Astrocyte (in vitro differentiated cells and primary cell): ENCODE measurements around the gene PTPRM. TPM values are rescaled to one million over a fixed set of nuclear protein-coding genes. Genes with fewer than 3 reads are reported as not detected.

ENCODE experiments used
- DNase-seq: peaks from one replicate; pipeline ENCODE4 v3.0.0-alpha.2; 2010; ENCODE audit warnings: low read depth
- FAIRE-seq: peaks from 2 replicates; lab custom pipeline; 2011; peaks lifted over from hg19 to GRCh38; lab: Jason Lieb, UNC
- H2AFZ ChIP-seq: 2 replicates; pipeline ENCODE4 v1.6.0; 2012; ENCODE audit warnings: low read depth, low read length, inconsistent platforms
- H3K27ac ChIP-seq: 2 replicates; pipeline ENCODE4 v1.5.1; 2011; ENCODE audit warnings: low read depth, low read length, inconsistent platforms
- H3K27me3 ChIP-seq: 2 replicates; pipeline ENCODE4 v1.6.0; 2011; ENCODE audit warnings: low read length, inconsistent platforms; ENCODE audit not compliant: insufficient read depth
- H3K36me3 ChIP-seq: 2 replicates; pipeline ENCODE4 v1.5.1; 2011; ENCODE audit warnings: low read length, inconsistent platforms; ENCODE audit not compliant: insufficient read depth
- H3K4me1 ChIP-seq: 2 replicates; pipeline ENCODE4 v1.5.1; 2011; ENCODE audit warnings: low read length, inconsistent platforms; ENCODE audit not compliant: insufficient read depth
- H3K4me2 ChIP-seq: 2 replicates; pipeline ENCODE4 v1.6.0; 2012; ENCODE audit warnings: low read length, inconsistent platforms
- H3K4me3 ChIP-seq: 2 replicates; pipeline ENCODE4 v1.5.1; 2011; ENCODE audit warnings: low read depth, mild to moderate bottlenecking, low read length, inconsistent platforms; ENCODE audit not compliant: insufficient read depth
- H3K79me2 ChIP-seq: 2 replicates; pipeline ENCODE4 v1.6.0; 2012; ENCODE audit warnings: mild to moderate bottlenecking, low read length, inconsistent platforms; ENCODE audit not compliant: insufficient read depth
- H3K9ac ChIP-seq: 2 replicates; pipeline ENCODE4 v1.6.0; 2012; ENCODE audit warnings: mild to moderate bottlenecking, low read length, inconsistent platforms
- H3K9me3 ChIP-seq: 2 replicates; pipeline ENCODE4 v1.5.1; 2012; ENCODE audit warnings: low read depth, mild to moderate bottlenecking, low read length, inconsistent platforms; ENCODE audit not compliant: insufficient read depth
- H4K20me1 ChIP-seq: 2 replicates; pipeline ENCODE4 v1.6.0; 2012; ENCODE audit warnings: low read length, inconsistent platforms; ENCODE audit not compliant: insufficient read depth
- H3K27ac Mint-ChIP-seq: one replicate; pipeline ENCODE4 v1.8.0; 2021; ENCODE audit warnings: mild to moderate bottlenecking, mixed read lengths; ENCODE audit not compliant: unreplicated experiment
- H3K27me3 Mint-ChIP-seq: one replicate; pipeline ENCODE4 v1.8.0; 2021; ENCODE audit warnings: low read depth, mixed read lengths; ENCODE audit not compliant: unreplicated experiment
- H3K36me3 Mint-ChIP-seq: one replicate; pipeline ENCODE4 v1.8.0; 2021; ENCODE audit warnings: low read depth, mixed read lengths; ENCODE audit not compliant: unreplicated experiment
- H3K4me1 Mint-ChIP-seq: one replicate; pipeline ENCODE4 v1.8.0; 2021; ENCODE audit warnings: low read depth, mixed read lengths; ENCODE audit not compliant: unreplicated experiment
- H3K4me3 Mint-ChIP-seq: one replicate; pipeline ENCODE4 v1.8.0; 2021; ENCODE audit warnings: mild to moderate bottlenecking, moderate library complexity, mixed read lengths; ENCODE audit not compliant: unreplicated experiment
- H3K9me3 Mint-ChIP-seq: one replicate; pipeline ENCODE4 v1.8.0; 2021; ENCODE audit warnings: mild to moderate bottlenecking, mixed read lengths; ENCODE audit not compliant: unreplicated experiment
- CTCF ChIP-seq: IDR thresholded peaks from 2 replicates; pipeline ENCODE4 v1.5.1; 2011; ENCODE audit warnings: low read depth, mild to moderate bottlenecking, inconsistent platforms, low read length, moderate library complexity; ENCODE audit not compliant: insufficient read depth
- EZH2 ChIP-seq: IDR thresholded peaks from 2 replicates; pipeline ENCODE4 v1.6.1; 2012; ENCODE audit warnings: mild to moderate bottlenecking, low read length, inconsistent platforms; ENCODE audit not compliant: insufficient read depth
- total RNA-seq: library from RNA; stranded (reverse); gene quantifications from 2 replicates; pipeline ENCODE4 v1.2.1, GENCODE V29; 2021

Gene PTPRM
- total RNA-seq, 1 donor from 2014 or later = 59.6 TPM

GRCh38 chr18:8261651-8262091 is 694.6 kb downstream of the PTPRM start:
- H3K27ac ChIP-seq = no peak overlapping the region
- no peak for TF ChIP-seq CTCF
- TF ChIP-seq EZH2 = no peak
- Mint-ChIP-seq H3K27ac (no peak overlapping the region), H3K36me3 (peaks cover 9% of the 10 kb centered on the region), H3K27me3 (no peaks in the 10 kb centered on the region), H3K9me3 (peaks cover 5% of the 10 kb centered on the region), H3K4me1 (peaks cover 1% of the 10 kb centered on the region), H3K4me3 (no peak overlapping the region)
- H3K9me3 ChIP-seq = no peaks in the 10 kb centered on the region
- no peaks in the 10 kb centered on the region for H4K20me1 ChIP-seq
- H2AFZ ChIP-seq = no peak overlapping the region
- H3K27me3 ChIP-seq = no peaks in the 10 kb centered on the region
- DNase-seq = no peak
- no peaks in the 10 kb centered on the region for H3K36me3 ChIP-seq
- H3K4me2 ChIP-seq = no peak overlapping the region
- H3K79me2 ChIP-seq = no peaks in the 10 kb centered on the region
- FAIRE-seq = no peak
- H3K4me1 ChIP-seq = no peaks in the 10 kb centered on the region
- H3K9ac ChIP-seq = no peak overlapping the region
- H3K4me3 ChIP-seq = no peak overlapping the region

GRCh38 chr18:8262221-8262620 is 695.1 kb downstream of the PTPRM start:
- H3K27ac Mint-ChIP-seq = no peak overlapping the region
- no peaks in the 10 kb centered on the region for H3K27me3 Mint-ChIP-seq
- Histone ChIP-seq H3K27ac (no peak overlapping the region), H3K36me3 (no peaks in the 10 kb centered on the region), H3K9me3 (no peaks in the 10 kb centered on the region), H3K4me1 (no peaks in the 10 kb centered on the region), H3K9ac (no peak overlapping the region), H3K27me3 (no peaks in the 10 kb centered on the region), H4K20me1 (no peaks in the 10 kb centered on the region), H3K4me2 (no peak overlapping the region), H3K4me3 (no peak overlapping the region), H2AFZ (no peak overlapping the region), H3K79me2 (no peaks in the 10 kb centered on the region)
- peaks cover 5% of the 10 kb centered on the region for H3K9me3 Mint-ChIP-seq
- H3K36me3 Mint-ChIP-seq = peaks cover 9% of the 10 kb centered on the region
- DNase-seq = no peak
- no peak for TF ChIP-seq EZH2
- no peak for TF ChIP-seq CTCF
- H3K4me3 Mint-ChIP-seq = no peak overlapping the region
- peaks cover 1% of the 10 kb centered on the region for H3K4me1 Mint-ChIP-seq
- FAIRE-seq = no peak

- no peak overlapping the region for H2AFZ ChIP-seq
- FAIRE-seq = no peak
- Mint-ChIP-seq H3K4me1 (peaks cover 1% of the 10 kb centered on the region), H3K36me3 (peaks cover 9% of the 10 kb centered on the region), H3K27me3 (no peaks in the 10 kb centered on the region), H3K9me3 (peaks cover 5% of the 10 kb centered on the region), H3K4me3 (no peak overlapping the region), H3K27ac (no peak overlapping the region)
- no peak overlapping the region for H3K4me2 ChIP-seq
- H3K27me3 ChIP-seq = no peaks in the 10 kb centered on the region
- no peak overlapping the region for H3K27ac ChIP-seq
- H4K20me1 ChIP-seq = no peaks in the 10 kb centered on the region
- no peak overlapping the region for H3K9ac ChIP-seq
- H3K4me3 ChIP-seq = no peak overlapping the region
- H3K79me2 ChIP-seq = no peaks in the 10 kb centered on the region
- no peaks in the 10 kb centered on the region for H3K9me3 ChIP-seq
- no peak for DNase-seq
- H3K4me1 ChIP-seq = no peaks in the 10 kb centered on the region
- no peaks in the 10 kb centered on the region for H3K36me3 ChIP-seq
- TF ChIP-seq CTCF (no peak), EZH2 (no peak)
Observed at GRCh38 chr18:8264116-8264515, 697.0 kb downstream of the PTPRM start.
